Measurements from ENCODE around the gene CHMP1A.

CHMP1A gene

GRCh38 chr16:89613231-89613953 is 44.1 kb downstream of the CHMP1A start, which contains the start of gene DPEP1:
TSS of gene DPEP1 (plus strand) at chr16:89613642. CDS start at chr16:89630411, 16,769 bp downstream.
- peaks cover 52% of the 10 kb centered on the region for H3K27me3 ChIP-seq (ENCODE audit: insufficient read depth, low read depth)
- no peaks in the 10 kb centered on the region for H3K36me3 ChIP-seq (ENCODE audit: insufficient read depth)
- H4K20me1 ChIP-seq (ENCODE audit: insufficient read depth) = no peaks in the 10 kb centered on the region
- no peaks in the 10 kb centered on the region for H3K79me2 ChIP-seq (ENCODE audit: insufficient read depth, low read depth)
- H3K9ac ChIP-seq = no peak within 1 kb of the TSS
- no peak for TF ChIP-seq CTCF (conservative IDR thresholded peaks at IDR 0.05; ENCODE audit: low read depth, low read length)
- H3K4me2 ChIP-seq = no peak within 1 kb of the TSS
- no peak within 1 kb of the TSS for H3K27ac ChIP-seq
- H3K4me3 ChIP-seq (IDR thresholded peaks at IDR 0.05; ENCODE audit: insufficient read depth, low read depth, low read length) = no peak within 1 kb of the TSS
- peaks cover 6% of the 10 kb centered on the region for H3K4me1 ChIP-seq (ENCODE audit: low read depth, poor library complexity, severe bottlenecking)
- H2AFZ ChIP-seq (ENCODE audit: low read depth) = no peak within 1 kb of the TSS

- no peaks in the 10 kb centered on the region for H3K79me2 ChIP-seq (ENCODE audit: insufficient read depth, low read depth)
- no peak overlapping the region for H3K4me3 ChIP-seq (IDR thresholded peaks at IDR 0.05; ENCODE audit: insufficient read depth, low read depth, low read length)
- peaks cover 6% of the 10 kb centered on the region for H3K4me1 ChIP-seq (ENCODE audit: low read depth, poor library complexity, severe bottlenecking)
- H3K27ac ChIP-seq = no peak overlapping the region
- H3K9ac ChIP-seq = no peak overlapping the region
- peaks cover 56% of the 10 kb centered on the region for H3K27me3 ChIP-seq (ENCODE audit: insufficient read depth, low read depth)
- H4K20me1 ChIP-seq (ENCODE audit: insufficient read depth) = no peaks in the 10 kb centered on the region
- H3K4me2 ChIP-seq = no peak overlapping the region
- H2AFZ ChIP-seq (ENCODE audit: low read depth) = no peak overlapping the region
- H3K36me3 ChIP-seq (ENCODE audit: insufficient read depth) = no peaks in the 10 kb centered on the region
- no peak for TF ChIP-seq CTCF (conservative IDR thresholded peaks at IDR 0.05; ENCODE audit: low read depth, low read length)
Observed at GRCh38 chr16:89612415-89613166, 44.9 kb downstream of the CHMP1A start.

- Histone ChIP-seq H3K27me3 (ENCODE audit: insufficient read depth, low read depth) (peaks cover 72% of the 10 kb centered on the region), H3K4me2 (no peak overlapping the region), H4K20me1 (ENCODE audit: insufficient read depth) (no peaks in the 10 kb centered on the region), H3K36me3 (ENCODE audit: insufficient read depth) (no peaks in the 10 kb centered on the region), H3K4me3 (IDR thresholded peaks at IDR 0.05; ENCODE audit: insufficient read depth, low read depth, low read length) (no peak overlapping the region), H3K27ac (no peak overlapping the region), H3K4me1 (ENCODE audit: low read depth, poor library complexity, severe bottlenecking) (peaks cover 6% of the 10 kb centered on the region), H2AFZ (ENCODE audit: low read depth) (no peak overlapping the region), H3K79me2 (ENCODE audit: insufficient read depth, low read depth) (no peaks in the 10 kb centered on the region), H3K9ac (no peak overlapping the region)
- TF ChIP-seq CTCF (conservative IDR thresholded peaks at IDR 0.05; ENCODE audit: low read depth, low read length) = no peak
Observed at GRCh38 chr16:89610108-89610453, 47.4 kb downstream of the CHMP1A start.

- no peak for TF ChIP-seq CTCF (conservative IDR thresholded peaks at IDR 0.05; ENCODE audit: low read depth, low read length)
- Histone ChIP-seq H2AFZ (ENCODE audit: low read depth) (no peak overlapping the region), H3K79me2 (ENCODE audit: insufficient read depth, low read depth) (no peaks in the 10 kb centered on the region), H3K36me3 (ENCODE audit: insufficient read depth) (no peaks in the 10 kb centered on the region), H3K4me2 (no peak overlapping the region), H3K27me3 (ENCODE audit: insufficient read depth, low read depth) (peaks cover 68% of the 10 kb centered on the region), H4K20me1 (ENCODE audit: insufficient read depth) (no peaks in the 10 kb centered on the region), H3K9ac (no peak overlapping the region), H3K4me1 (ENCODE audit: low read depth, poor library complexity, severe bottlenecking) (peaks cover 1% of the 10 kb centered on the region), H3K27ac (no peak overlapping the region), H3K4me3 (IDR thresholded peaks at IDR 0.05; ENCODE audit: insufficient read depth, low read depth, low read length) (no peak overlapping the region)
Observed at GRCh38 chr16:89607937-89608740, 49.4 kb downstream of the CHMP1A start.
